HEK293 (cell line): ENCODE data around the gene HTT.

Source experiments
- CTCF ChIA-PET: fragments of 350-600 bp; formaldehyde crosslinking; extraction: SDS; loops from one replicate; lab custom pipeline; 2021; ENCODE audit warnings: antibody characterized with exemption; lab: Yijun Ruan, JAX
- POLR2A ChIA-PET: fragments of 300-600 bp; formaldehyde crosslinking; extraction: SDS; loops from one replicate; lab custom pipeline; 2020; ENCODE audit warnings: antibody characterized with exemption, inconsistent platforms; lab: Yijun Ruan, JAX
- H3K27ac ChIP-seq: fragments of 200-500 bp; sonication (Bioruptor generic); 2 replicates; pipeline ENCODE4 v1.5.1; 2014; ENCODE audit warnings: low read depth, low read length, control low read depth, inconsistent platforms; ENCODE audit errors: extremely low read depth
- H3K36me3 ChIP-seq, 2 experiments: fragments of 200-500 bp in 1 of 2; sonication (Bioruptor generic) in 1 of 2; 1 replicate in 1 of 2; 2 replicates in 1 of 2; pipeline ENCODE4 v1.5.1; 2014 to 2017; ENCODE audit warnings: inconsistent platforms in 2 of 2, low read length in 2 of 2; ENCODE audit not compliant: control insufficient read depth in 2 of 2, insufficient read depth in 1 of 2
- H3K4me1 ChIP-seq: fragments of 200-500 bp; sonication (Bioruptor generic); 2 replicates; pipeline ENCODE4 v1.5.1; 2014; ENCODE audit warnings: mild to moderate bottlenecking, low read length, inconsistent platforms; ENCODE audit not compliant: control insufficient read depth, insufficient read depth
- H3K4me3 ChIP-seq: 2 replicates; pipeline ENCODE4 v1.5.1; 2011; ENCODE audit warnings: low read depth, mild to moderate bottlenecking, control low read depth, low read length, moderate library complexity
- H3K9me3 ChIP-seq: fragments of 200-500 bp; sonication (Bioruptor generic); 2 replicates; pipeline ENCODE4 v1.5.1; 2014; ENCODE audit warnings: low read depth, low read length, inconsistent platforms; ENCODE audit not compliant: control insufficient read depth, insufficient read depth
- BCL11A ChIP-seq: fragments of 450-650 bp; formaldehyde crosslinking; IDR thresholded peaks from 2 replicates; pipeline ENCODE4 v1.5.1; 2016; ENCODE audit warnings: low read depth, missing biosample characterization, missing genetic modification characterization
- GLI4 ChIP-seq: fragments of 450-650 bp; formaldehyde crosslinking; IDR thresholded peaks from 2 replicates; pipeline ENCODE4 v1.5.1; 2016; ENCODE audit warnings: missing biosample characterization, missing genetic modification characterization
- MYNN ChIP-seq: fragments of 450-650 bp; formaldehyde crosslinking; IDR thresholded peaks from 2 replicates; pipeline ENCODE4 v1.5.1; 2016; ENCODE audit warnings: missing biosample characterization, missing genetic modification characterization, borderline replicate concordance
- PRDM1 ChIP-seq: fragments of 450-650 bp; formaldehyde crosslinking; IDR thresholded peaks from 2 replicates; pipeline ENCODE4; 2016; ENCODE audit warnings: missing biosample characterization, missing genetic modification characterization
- ZIC2 ChIP-seq: fragments of 450-650 bp; formaldehyde crosslinking; IDR thresholded peaks from 2 replicates; pipeline ENCODE4 v1.5.1; 2016; ENCODE audit warnings: missing biosample characterization, missing genetic modification characterization
- ZNF112 ChIP-seq: fragments of 450-650 bp; formaldehyde crosslinking; IDR thresholded peaks from 2 replicates; pipeline ENCODE4 v1.5.0; 2017; ENCODE audit warnings: missing biosample characterization, missing genetic modification characterization
- ZNF138 ChIP-seq: fragments of 450-650 bp; formaldehyde crosslinking; IDR thresholded peaks from 2 replicates; pipeline ENCODE4 v1.5.1; 2016; ENCODE audit warnings: missing biosample characterization, missing genetic modification characterization, borderline replicate concordance
- ZNF16 ChIP-seq: fragments of 450-650 bp; formaldehyde crosslinking; IDR thresholded peaks from 2 replicates; pipeline ENCODE4 v1.5.1; 2016; ENCODE audit warnings: low read depth, missing biosample characterization, missing genetic modification characterization
- ZNF239 ChIP-seq: fragments of 450-650 bp; formaldehyde crosslinking; IDR thresholded peaks from 2 replicates; pipeline ENCODE4 v1.5.1; 2016; ENCODE audit warnings: missing biosample characterization, missing genetic modification characterization
- ZNF24 ChIP-seq: fragments of 450-650 bp; formaldehyde crosslinking; IDR thresholded peaks from 2 replicates; pipeline ENCODE4 v1.5.1; 2016; ENCODE audit warnings: missing biosample characterization, missing genetic modification characterization
- ZNF274 ChIP-seq, 2 experiments: fragments of 200-500 bp in 1 of 2; fragments of 450-650 bp in 1 of 2; sonication (Bioruptor generic) in 1 of 2; formaldehyde crosslinking in 1 of 2; IDR thresholded peaks; 2 replicates each; pipeline versions ENCODE4 v1.5.1 to v1.6.1; 2014 to 2016; ENCODE audit warnings: borderline replicate concordance in 1 of 2, inconsistent platforms in 1 of 2, low read length in 1 of 2, missing biosample characterization in 1 of 2, missing genetic modification characterization in 1 of 2
- ZNF366 ChIP-seq: fragments of 450-650 bp; formaldehyde crosslinking; conservative IDR thresholded peaks from 2 replicates; pipeline ENCODE4 v1.5.1; 2016; ENCODE audit warnings: missing biosample characterization, missing genetic modification characterization
- ZNF521 ChIP-seq: fragments of 450-650 bp; formaldehyde crosslinking; IDR thresholded peaks from 2 replicates; pipeline ENCODE4 v1.5.1; 2017; ENCODE audit warnings: missing biosample characterization, mild to moderate bottlenecking, missing genetic modification characterization
- ZNF777 ChIP-seq: fragments of 450-650 bp; formaldehyde crosslinking; IDR thresholded peaks from 2 replicates; pipeline ENCODE4 v1.5.1; 2017; ENCODE audit warnings: missing biosample characterization, missing genetic modification characterization, borderline replicate concordance
- ZSCAN23 ChIP-seq: fragments of 450-650 bp; formaldehyde crosslinking; IDR thresholded peaks from 2 replicates; pipeline ENCODE4 v1.5.1; 2016; ENCODE audit warnings: missing biosample characterization, missing genetic modification characterization
- TF ChIP-seq, protein P1 (sequence below): fragments of 450-650 bp; formaldehyde crosslinking; IDR thresholded peaks from 2 replicates; pipeline ENCODE4 v1.5.1; 2016; ENCODE audit warnings: missing biosample characterization, missing genetic modification characterization
- TF ChIP-seq, protein P2 (sequence below): fragments of 450-650 bp; formaldehyde crosslinking; IDR thresholded peaks from 2 replicates; pipeline ENCODE4 v1.5.1; 2016; ENCODE audit warnings: missing biosample characterization, missing genetic modification characterization
- TF ChIP-seq, protein P3 (sequence below): fragments of 450-650 bp; formaldehyde crosslinking; IDR thresholded peaks from 2 replicates; pipeline ENCODE4 v1.5.1; 2016; ENCODE audit warnings: missing biosample characterization, missing genetic modification characterization

The HTT gene

DNA sequence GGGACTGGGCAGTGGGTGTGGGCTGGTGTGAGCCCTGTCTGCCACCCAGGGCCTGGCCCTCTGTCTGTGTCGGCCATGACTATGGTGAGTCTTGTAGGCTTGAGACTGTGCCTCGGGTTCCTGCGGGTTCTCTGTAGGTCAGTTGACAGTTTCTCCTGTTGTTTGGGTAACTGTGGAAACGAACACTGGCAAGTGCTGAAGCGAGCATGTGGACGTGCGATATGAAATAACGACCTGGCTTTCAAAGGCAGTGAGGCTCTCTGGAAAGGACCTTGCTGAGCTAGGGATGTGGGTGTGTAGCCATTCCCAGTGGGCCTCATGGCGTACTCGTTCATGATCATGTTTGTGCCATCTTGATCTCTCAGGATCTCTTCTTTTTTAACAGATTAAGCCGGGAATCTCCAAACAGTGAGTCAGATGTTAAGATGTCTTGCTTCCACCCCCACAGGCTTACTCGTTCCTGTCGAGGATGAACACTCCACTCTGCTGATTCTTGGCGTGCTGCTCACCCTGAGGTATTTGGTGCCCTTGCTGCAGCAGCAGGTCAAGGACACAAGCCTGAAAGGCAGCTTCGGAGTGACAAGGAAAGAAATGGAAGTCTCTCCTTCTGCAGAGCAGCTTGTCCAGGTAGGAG lies 41.3 kb downstream of the HTT start (continued):
- TF ChIP-seq MYNN = no peak
- TF ChIP-seq ZNF112 (tag by site-specific recombination) = no peak
- TF ChIP-seq PRDM1 (tag by site-specific recombination) = no peak
- no peak for TF ChIP-seq ZNF521 (tag by site-specific recombination)

DNA sequence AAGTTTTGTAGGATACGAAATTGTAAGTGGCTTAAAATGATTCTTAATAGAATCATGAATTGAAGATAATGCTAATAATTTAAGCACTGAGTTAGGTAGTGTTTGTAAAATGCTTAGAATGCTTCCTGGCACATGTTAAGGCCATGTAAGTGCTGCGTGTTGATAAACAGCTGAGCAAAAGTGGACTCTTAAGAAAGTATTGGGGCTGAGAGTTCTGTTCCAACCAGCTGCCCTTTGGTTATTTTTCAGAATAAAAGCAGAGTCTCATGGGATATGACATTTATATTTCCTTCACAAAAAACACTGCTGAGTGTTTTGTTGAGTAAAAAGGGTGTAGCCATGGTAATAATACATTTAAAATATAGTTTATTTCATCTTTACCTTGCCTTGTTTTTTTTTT lies 42.5 kb downstream of the HTT start:
- Histone ChIP-seq H3K9me3 (no peaks in the 10 kb centered on the region), H3K4me3 (no peak overlapping the region), H3K36me3 (peaks cover 0 to 86% of the 10 kb centered on the region in 2 experiments; a peak in 1 of 3 replicates), H3K27ac (no peak overlapping the region), H3K4me1 (no peaks in the 10 kb centered on the region)
- CTCF ChIA-PET = interaction anchor here (1.0 kb wide), 1 partner anchor 10 kb away, joined by 4 read pairs; no protein-coding TSS in a partner anchor
- TF ChIP-seq PRDM1 (tag by site-specific recombination) (no peak), BCL11A (no peak)
- TF ChIP-seq, protein P1, sequence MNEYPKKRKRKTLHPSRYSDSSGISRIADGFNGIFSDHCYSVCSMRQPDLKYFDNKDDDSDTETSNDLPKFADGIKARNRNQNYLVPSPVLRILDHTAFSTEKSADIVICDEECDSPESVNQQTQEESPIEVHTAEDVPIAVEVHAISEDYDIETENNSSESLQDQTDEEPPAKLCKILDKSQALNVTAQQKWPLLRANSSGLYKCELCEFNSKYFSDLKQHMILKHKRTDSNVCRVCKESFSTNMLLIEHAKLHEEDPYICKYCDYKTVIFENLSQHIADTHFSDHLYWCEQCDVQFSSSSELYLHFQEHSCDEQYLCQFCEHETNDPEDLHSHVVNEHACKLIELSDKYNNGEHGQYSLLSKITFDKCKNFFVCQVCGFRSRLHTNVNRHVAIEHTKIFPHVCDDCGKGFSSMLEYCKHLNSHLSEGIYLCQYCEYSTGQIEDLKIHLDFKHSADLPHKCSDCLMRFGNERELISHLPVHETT (tag by site-specific recombination) = no peak
- POLR2A ChIA-PET = no interaction called here

DNA sequence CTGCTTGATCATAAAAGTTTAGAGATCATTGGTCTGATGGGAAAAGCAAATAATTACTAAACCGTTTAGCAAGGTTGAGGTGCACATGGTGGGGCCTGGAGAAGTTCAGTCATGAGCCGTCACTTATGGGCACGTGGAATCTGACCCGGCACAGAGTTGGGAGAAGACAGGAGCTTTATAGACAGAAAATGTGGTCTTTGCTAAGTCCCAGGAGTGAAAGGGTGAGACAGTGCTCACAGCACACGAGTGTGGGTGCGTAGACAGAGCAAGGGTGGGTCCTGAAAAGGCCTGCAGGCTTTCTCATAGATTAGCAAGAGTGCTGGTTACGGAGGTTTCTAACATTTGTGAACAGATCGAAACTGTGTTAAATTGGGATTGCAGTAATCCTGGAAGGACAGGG lies 43.8 kb downstream of the HTT start:
- Histone ChIP-seq H3K4me3 (no peak overlapping the region), H3K9me3 (no peaks in the 10 kb centered on the region), H3K36me3 (peaks cover 0 to 77% of the 10 kb centered on the region in 2 experiments; a peak in 1 of 3 replicates), H3K27ac (no peak overlapping the region), H3K4me1 (no peaks in the 10 kb centered on the region)
- ChIA-PET POLR2A (no interaction called here), CTCF (no interaction called here)
- TF ChIP-seq ZIC2 (tag by site-specific recombination) = no peak

DNA sequence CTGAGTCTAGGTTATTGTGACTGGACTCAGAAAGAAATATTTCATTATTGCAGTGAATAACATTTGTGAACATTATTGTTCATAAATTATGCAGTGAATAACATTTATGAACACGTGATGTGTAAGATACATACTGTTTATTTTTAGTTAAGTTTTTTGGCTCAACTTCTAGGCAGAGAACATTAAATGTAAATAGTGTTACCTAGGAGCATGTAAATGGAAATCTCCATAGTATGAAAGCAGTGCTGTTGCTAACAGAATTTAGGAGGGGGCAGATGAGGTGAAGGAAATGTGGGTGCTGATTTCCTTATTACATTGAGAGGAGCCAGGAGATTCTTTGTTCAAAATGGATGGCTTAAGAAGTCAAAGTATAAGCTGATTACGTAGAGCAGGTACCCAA lies 45.0 kb downstream of the HTT start:
- POLR2A ChIA-PET = no interaction called here
- H3K9me3 ChIP-seq = no peaks in the 10 kb centered on the region
- CTCF ChIA-PET = interaction anchor here (0.7 to 1.4 kb wide), 2 partner anchors 11 to 13 kb away, joined by 3 to 5 read pairs; no protein-coding TSS in a partner anchor
- H3K27ac ChIP-seq = no peak overlapping the region
- no peaks in the 10 kb centered on the region for H3K4me1 ChIP-seq
- H3K4me3 ChIP-seq = no peak overlapping the region
- TF ChIP-seq GLI4 (tag by site-specific recombination) (no peak), ZNF138 (tag by site-specific recombination) (no peak), ZNF777 (tag by site-specific recombination) (no peak), ZSCAN23 (tag by site-specific recombination) (no peak), ZNF366 (tag by site-specific recombination) (no peak), ZNF274 (IDR thresholded peaks at IDR 0.05; ENCODE audit: low read length) (no peak), ZNF274 (tag by site-specific recombination; IDR thresholded peaks at IDR 0.05; ENCODE audit: borderline replicate concordance) (no peak), ZNF24 (no peak), ZNF239 (no peak), ZNF16 (tag by site-specific recombination) (no peak)
- TF ChIP-seq, protein P2, sequence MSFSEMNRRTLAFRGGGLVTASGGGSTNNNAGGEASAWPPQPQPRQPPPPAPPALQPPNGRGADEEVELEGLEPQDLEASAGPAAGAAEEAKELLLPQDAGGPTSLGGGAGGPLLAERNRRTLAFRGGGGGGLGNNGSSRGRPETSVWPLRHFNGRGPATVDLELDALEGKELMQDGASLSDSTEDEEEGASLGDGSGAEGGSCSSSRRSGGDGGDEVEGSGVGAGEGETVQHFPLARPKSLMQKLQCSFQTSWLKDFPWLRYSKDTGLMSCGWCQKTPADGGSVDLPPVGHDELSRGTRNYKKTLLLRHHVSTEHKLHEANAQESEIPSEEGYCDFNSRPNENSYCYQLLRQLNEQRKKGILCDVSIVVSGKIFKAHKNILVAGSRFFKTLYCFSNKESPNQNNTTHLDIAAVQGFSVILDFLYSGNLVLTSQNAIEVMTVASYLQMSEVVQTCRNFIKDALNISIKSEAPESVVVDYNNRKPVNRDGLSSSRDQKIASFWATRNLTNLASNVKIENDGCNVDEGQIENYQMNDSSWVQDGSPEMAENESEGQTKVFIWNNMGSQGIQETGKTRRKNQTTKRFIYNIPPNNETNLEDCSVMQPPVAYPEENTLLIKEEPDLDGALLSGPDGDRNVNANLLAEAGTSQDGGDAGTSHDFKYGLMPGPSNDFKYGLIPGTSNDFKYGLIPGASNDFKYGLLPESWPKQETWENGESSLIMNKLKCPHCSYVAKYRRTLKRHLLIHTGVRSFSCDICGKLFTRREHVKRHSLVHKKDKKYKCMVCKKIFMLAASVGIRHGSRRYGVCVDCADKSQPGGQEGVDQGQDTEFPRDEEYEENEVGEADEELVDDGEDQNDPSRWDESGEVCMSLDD (tag by site-specific recombination) = no peak
- TF ChIP-seq, protein P3, sequence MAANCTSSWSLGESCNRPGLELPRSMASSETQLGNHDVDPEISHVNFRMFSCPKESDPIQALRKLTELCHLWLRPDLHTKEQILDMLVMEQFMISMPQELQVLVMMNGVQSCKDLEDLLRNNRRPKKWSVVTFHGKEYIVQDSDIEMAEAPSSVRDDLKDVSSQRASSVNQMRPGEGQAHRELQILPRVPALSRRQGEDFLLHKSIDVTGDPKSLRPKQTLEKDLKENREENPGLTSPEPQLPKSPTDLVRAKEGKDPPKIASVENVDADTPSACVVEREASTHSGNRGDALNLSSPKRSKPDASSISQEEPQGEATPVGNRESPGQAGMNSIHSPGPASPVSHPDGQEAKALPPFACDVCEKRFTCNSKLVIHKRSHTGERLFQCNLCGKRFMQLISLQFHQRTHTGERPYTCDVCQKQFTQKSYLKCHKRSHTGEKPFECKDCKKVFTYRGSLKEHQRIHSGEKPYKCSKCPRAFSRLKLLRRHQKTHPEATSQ (tag by site-specific recombination) = no peak
- H3K36me3 ChIP-seq = peaks cover 0 to 68% of the 10 kb centered on the region in 2 experiments; a peak in 1 of 3 replicates
